Panc1 (cell line): ENCODE results near the gene FHIT. TPM values are rescaled to one million over a fixed set of nuclear protein-coding genes. Genes with fewer than 3 reads are reported as not detected.

Source experiments
- ATAC-seq: fragments of 200-7000 bp; cut with Tn5 transposase; 2 replicates; pipeline ENCODE4 v1.9.1; 2020; ENCODE audit warnings: mild to moderate bottlenecking, moderate library complexity
- BruUV-seq: library from RNA; stranded (reverse); fragments of 400-500 nt; replicated peaks from 2 replicates; lab custom pipeline; 2021; lab: Mats Ljungman, UMichigan
- CTCF ChIA-PET: fragments of 300-600 bp; sonication (Branson Sonifier 250); formaldehyde crosslinking; loops from one replicate; lab custom pipeline; 2022; ENCODE audit warnings: antibody characterized with exemption; lab: Charles Lee
- POLR2A ChIA-PET: fragments of 300-600 bp; sonication (Branson Sonifier 250); formaldehyde crosslinking; loops from one replicate; lab custom pipeline; 2022; ENCODE audit warnings: antibody characterized with exemption; lab: Charles Lee
- DNase-seq: peaks from one replicate; pipeline ENCODE4 v3.0.0-alpha.2; 2010; ENCODE audit warnings: low read depth, low spot score
- H3K27ac ChIP-seq: 2 replicates; pipeline ENCODE4 v1.5.1; 2011; ENCODE audit warnings: mild to moderate bottlenecking, low read length, inconsistent platforms
- H3K27me3 ChIP-seq: fragments of 200-500 bp; sonication (Bioruptor generic); 2 replicates; pipeline ENCODE4 v1.6.0; 2014; ENCODE audit warnings: low read length, inconsistent platforms; ENCODE audit not compliant: control insufficient read depth, insufficient read depth
- H3K36me3 ChIP-seq: fragments of 200-500 bp; sonication (Bioruptor generic); 2 replicates; pipeline ENCODE4 v1.5.1; 2014; ENCODE audit warnings: inconsistent platforms, mild to moderate bottlenecking, low read length, moderate library complexity; ENCODE audit not compliant: control insufficient read depth, insufficient read depth
- H3K4me1 ChIP-seq: 2 replicates; pipeline ENCODE4 v1.5.1; 2011; ENCODE audit warnings: inconsistent platforms, mild to moderate bottlenecking, low read length, moderate library complexity; ENCODE audit not compliant: control insufficient read depth, insufficient read depth
- H3K4me3 ChIP-seq, 2 experiments: 2 replicates each; pipeline ENCODE4 v1.5.1; 2011 to 2012; ENCODE audit warnings: low read depth in 2 of 2, low read length in 2 of 2, mild to moderate bottlenecking in 2 of 2, inconsistent platforms in 1 of 2, moderate library complexity in 1 of 2
- H3K9me3 ChIP-seq: fragments of 200-500 bp; sonication (Bioruptor generic); 2 replicates; pipeline ENCODE4 v1.5.1; 2014; ENCODE audit warnings: low read depth, mild to moderate bottlenecking, inconsistent platforms, low read length, moderate library complexity; ENCODE audit not compliant: control insufficient read depth, insufficient read depth
- POLR2AphosphoS5 ChIP-seq: IDR thresholded peaks from 2 replicates; pipeline ENCODE4 v1.6.1; 2012; ENCODE audit warnings: mild to moderate bottlenecking, low read depth, low read length, moderate library complexity
- REST ChIP-seq, 2 experiments: IDR thresholded peaks; 2 replicates each; pipeline ENCODE4 v1.6.1; 2011 to 2012; ENCODE audit warnings: low read depth in 2 of 2, control low read depth in 1 of 2, low read length in 1 of 2, mild to moderate bottlenecking in 1 of 2, moderate library complexity in 1 of 2; ENCODE audit not compliant: insufficient read depth in 1 of 2
- SIN3A ChIP-seq: IDR thresholded peaks from 2 replicates; pipeline ENCODE4 v1.6.1; 2012; ENCODE audit warnings: low read depth, mild to moderate bottlenecking, low read length, moderate library complexity, borderline replicate concordance; ENCODE audit not compliant: insufficient read depth
- TCF7L2 ChIP-seq: IDR thresholded peaks from 2 replicates; pipeline ENCODE4 v1.6.1; 2011; ENCODE audit warnings: mild to moderate bottlenecking, low read depth, low read length, inconsistent platforms
- in situ Hi-C: cut with HindIII; loops from 2 replicates; pipeline ENCODE4 v1.10.0; 2016; ENCODE audit warnings: low sequenced_read_pairs, low pct_unique_long_range_greater_than_20kb
- intact Hi-C: fragments of 100-400 bp; cut with micrococcal nuclease; formaldehyde crosslinking; loops from one replicate; pipeline ENCODE4 v1.10.0; 2022; ENCODE audit not compliant: unreplicated experiment
- total RNA-seq: library from RNA; stranded (reverse); gene quantifications from one replicate; pipeline ENCODE4 v1.2.1, GENCODE V29; 2021; ENCODE audit not compliant: unreplicated experiment
- TF ChIP-seq, protein P1 (sequence below): fragments of 450-650 bp; IDR thresholded peaks from 2 replicates; pipeline ENCODE4 v1.5.1; 2017; ENCODE audit warnings: mild to moderate bottlenecking

FHIT gene
- total RNA-seq, 1 experiment from 2014 or later: 2.2 TPM

- intact Hi-C loops (no loop called here), in situ Hi-C loops (no loop called here)
- Histone ChIP-seq H3K27ac (no peak overlapping the region), H3K4me1 (no peaks in the 10 kb centered on the region), H3K27me3 (no peaks in the 10 kb centered on the region), H3K9me3 (no peaks in the 10 kb centered on the region), H3K36me3 (no peaks in the 10 kb centered on the region), H3K4me3 (no peak overlapping the region)
- DNase-seq (no peak), ATAC-seq (no peak)
- TF ChIP-seq REST (IDR thresholded peaks at IDR 0.05; ENCODE audit: insufficient read depth in 1 of 2, low read depth in 2 of 2, low read length in 1 of 2) (no peak), TCF7L2 (no peak)
- no TSS peak for BruUV-seq
- ChIA-PET POLR2A (no interaction called here), CTCF (no interaction called here)
Measured at GRCh38 chr3:59775761-59776325, 1475.4 kb downstream of the FHIT start.

GRCh38 chr3:59775106-59775505, 1476.1 kb downstream of the FHIT start:
- no peak overlapping the region for H3K27ac ChIP-seq
- H3K27me3 ChIP-seq: no peaks in the 10 kb centered on the region
- ChIA-PET POLR2A (no interaction called here), CTCF (no interaction called here)
- BruUV-seq: no TSS peak
- H3K9me3 ChIP-seq: no peaks in the 10 kb centered on the region
- in situ Hi-C loops (no loop called here), intact Hi-C loops (no loop called here)
- H3K4me3 ChIP-seq: no peak overlapping the region
- TF ChIP-seq, protein P1, sequence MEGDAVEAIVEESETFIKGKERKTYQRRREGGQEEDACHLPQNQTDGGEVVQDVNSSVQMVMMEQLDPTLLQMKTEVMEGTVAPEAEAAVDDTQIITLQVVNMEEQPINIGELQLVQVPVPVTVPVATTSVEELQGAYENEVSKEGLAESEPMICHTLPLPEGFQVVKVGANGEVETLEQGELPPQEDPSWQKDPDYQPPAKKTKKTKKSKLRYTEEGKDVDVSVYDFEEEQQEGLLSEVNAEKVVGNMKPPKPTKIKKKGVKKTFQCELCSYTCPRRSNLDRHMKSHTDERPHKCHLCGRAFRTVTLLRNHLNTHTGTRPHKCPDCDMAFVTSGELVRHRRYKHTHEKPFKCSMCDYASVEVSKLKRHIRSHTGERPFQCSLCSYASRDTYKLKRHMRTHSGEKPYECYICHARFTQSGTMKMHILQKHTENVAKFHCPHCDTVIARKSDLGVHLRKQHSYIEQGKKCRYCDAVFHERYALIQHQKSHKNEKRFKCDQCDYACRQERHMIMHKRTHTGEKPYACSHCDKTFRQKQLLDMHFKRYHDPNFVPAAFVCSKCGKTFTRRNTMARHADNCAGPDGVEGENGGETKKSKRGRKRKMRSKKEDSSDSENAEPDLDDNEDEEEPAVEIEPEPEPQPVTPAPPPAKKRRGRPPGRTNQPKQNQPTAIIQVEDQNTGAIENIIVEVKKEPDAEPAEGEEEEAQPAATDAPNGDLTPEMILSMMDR: no peak
- TF ChIP-seq SIN3A: no peak
- no peak for TF ChIP-seq POLR2AphosphoS5
- no peak for TF ChIP-seq REST (IDR thresholded peaks at IDR 0.05; ENCODE audit: insufficient read depth in 1 of 2, low read depth in 2 of 2, low read length in 1 of 2)
- no peak for TF ChIP-seq TCF7L2
- no peak for ATAC-seq
- no peaks in the 10 kb centered on the region for H3K36me3 ChIP-seq
- no peaks in the 10 kb centered on the region for H3K4me1 ChIP-seq
- no peak for DNase-seq
